ENCODE measurements around the gene FBLN2.

Gene FBLN2

DNA sequence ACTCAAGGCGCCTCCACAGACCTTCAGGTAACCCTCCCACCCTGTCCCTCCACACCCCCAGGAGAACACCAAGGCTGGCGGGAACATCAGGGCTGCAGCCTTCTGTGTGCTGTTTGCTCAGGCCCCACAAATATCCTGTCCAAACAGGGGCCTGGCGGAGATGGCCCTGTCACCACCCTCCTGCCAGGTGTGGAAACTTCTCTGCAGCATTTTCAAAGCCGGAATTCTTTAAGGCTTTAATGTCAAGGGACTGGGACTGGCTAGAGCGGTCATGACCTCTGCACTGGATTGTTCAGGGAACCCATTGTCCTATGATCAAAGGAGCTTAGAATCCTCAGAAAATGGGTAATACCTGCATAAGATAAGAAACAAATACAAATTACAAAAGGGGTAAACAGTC lies 46.6 kb downstream of the FBLN2 start:
- no peak for TF ChIP-seq TEAD4 (IDR thresholded peaks at IDR 0.05)
- no peak for TF ChIP-seq EP300 (IDR thresholded peaks at IDR 0.05; ENCODE audit: borderline replicate concordance)
- TF ChIP-seq CEBPB (IDR thresholded peaks at IDR 0.05) = no peak
- TF ChIP-seq FOXM1 (IDR thresholded peaks at IDR 0.05; ENCODE audit: borderline replicate concordance, low read depth) = no peak
- TF ChIP-seq, protein P1, sequence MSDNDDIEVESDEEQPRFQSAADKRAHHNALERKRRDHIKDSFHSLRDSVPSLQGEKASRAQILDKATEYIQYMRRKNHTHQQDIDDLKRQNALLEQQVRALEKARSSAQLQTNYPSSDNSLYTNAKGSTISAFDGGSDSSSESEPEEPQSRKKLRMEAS (IDR thresholded peaks at IDR 0.05) = no peak
- no peak for TF ChIP-seq RAD21 (IDR thresholded peaks at IDR 0.05; ENCODE audit: low read depth)
- TF ChIP-seq EGR1 (IDR thresholded peaks at IDR 0.05) = no peak
- TF ChIP-seq NFIC (IDR thresholded peaks at IDR 0.05) = no peak
- TF ChIP-seq CREB1 (IDR thresholded peaks at IDR 0.05; ENCODE audit: low read depth) = no peak
- no peak for TF ChIP-seq USF1 (IDR thresholded peaks at IDR 0.05)
- no peak for TF ChIP-seq ZBTB7A (IDR thresholded peaks at IDR 0.05; ENCODE audit: low read depth)
- no peak for TF ChIP-seq REST (IDR thresholded peaks at IDR 0.05; ENCODE audit: low read depth)
- TF ChIP-seq TAF1 (IDR thresholded peaks at IDR 0.05; ENCODE audit: low read depth) = no peak
- TF ChIP-seq YY1 (IDR thresholded peaks at IDR 0.05; ENCODE audit: low read depth) = no peak
- TF ChIP-seq TCF12 (IDR thresholded peaks at IDR 0.05; ENCODE audit: low read depth) = no peak

DNA sequence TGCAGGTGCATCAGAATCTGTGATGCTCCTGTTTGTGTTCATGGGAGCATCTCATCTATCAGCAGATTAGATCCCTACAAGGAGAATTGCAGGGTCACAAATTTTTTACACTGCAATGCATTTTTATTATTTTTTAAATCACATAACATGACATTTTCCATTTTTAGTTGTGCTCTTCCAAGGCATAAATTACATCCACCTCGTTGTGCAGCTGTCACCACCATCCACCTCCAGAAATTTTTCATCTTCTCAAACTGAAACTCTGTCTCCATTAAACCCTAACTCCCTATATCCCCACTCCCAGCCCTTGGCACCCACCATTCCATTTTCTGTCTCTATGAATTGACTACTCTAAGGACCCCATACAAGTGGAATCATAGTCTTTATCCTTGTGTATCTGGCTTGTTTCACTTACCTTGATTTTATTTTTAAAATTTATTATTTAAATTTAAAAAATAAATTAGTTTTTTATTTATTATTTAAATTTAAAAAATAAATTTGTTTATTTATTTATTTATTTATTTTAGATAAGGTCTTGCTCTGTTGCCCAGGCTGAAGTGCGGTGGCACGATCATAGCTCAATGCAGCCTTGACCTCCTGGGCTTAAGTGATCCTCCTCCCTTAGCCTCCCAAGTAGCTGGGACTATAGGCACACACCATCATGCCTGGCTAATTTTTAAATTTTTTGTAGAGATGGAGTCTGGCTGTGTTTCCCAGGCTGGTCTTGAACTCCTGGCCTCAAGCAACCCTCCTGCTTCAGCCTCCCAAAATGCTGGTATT lies 47.7 kb downstream of the FBLN2 start:
- TF ChIP-seq RAD21 (IDR thresholded peaks at IDR 0.05; ENCODE audit: low read depth) = no peak
- TF ChIP-seq CREB1 (IDR thresholded peaks at IDR 0.05; ENCODE audit: low read depth) = no peak
- no peak for TF ChIP-seq REST (IDR thresholded peaks at IDR 0.05; ENCODE audit: low read depth)
- no peak for TF ChIP-seq CEBPB (IDR thresholded peaks at IDR 0.05)
- no peak for TF ChIP-seq NFIC (IDR thresholded peaks at IDR 0.05)
- TF ChIP-seq TAF1 (IDR thresholded peaks at IDR 0.05; ENCODE audit: low read depth) = no peak
- no peak for TF ChIP-seq EP300 (IDR thresholded peaks at IDR 0.05; ENCODE audit: borderline replicate concordance)
- no peak for TF ChIP-seq YY1 (IDR thresholded peaks at IDR 0.05; ENCODE audit: low read depth)
- no peak for TF ChIP-seq ZBTB7A (IDR thresholded peaks at IDR 0.05; ENCODE audit: low read depth)
- TF ChIP-seq TEAD4 (IDR thresholded peaks at IDR 0.05) = no peak
- no peak for TF ChIP-seq TCF12 (IDR thresholded peaks at IDR 0.05; ENCODE audit: low read depth)
- no peak for TF ChIP-seq USF1 (IDR thresholded peaks at IDR 0.05)
- TF ChIP-seq, protein P1 (IDR thresholded peaks at IDR 0.05) = no peak
- TF ChIP-seq FOXM1 (IDR thresholded peaks at IDR 0.05; ENCODE audit: borderline replicate concordance, low read depth) = no peak
- TF ChIP-seq EGR1 (IDR thresholded peaks at IDR 0.05) = no peak

DNA sequence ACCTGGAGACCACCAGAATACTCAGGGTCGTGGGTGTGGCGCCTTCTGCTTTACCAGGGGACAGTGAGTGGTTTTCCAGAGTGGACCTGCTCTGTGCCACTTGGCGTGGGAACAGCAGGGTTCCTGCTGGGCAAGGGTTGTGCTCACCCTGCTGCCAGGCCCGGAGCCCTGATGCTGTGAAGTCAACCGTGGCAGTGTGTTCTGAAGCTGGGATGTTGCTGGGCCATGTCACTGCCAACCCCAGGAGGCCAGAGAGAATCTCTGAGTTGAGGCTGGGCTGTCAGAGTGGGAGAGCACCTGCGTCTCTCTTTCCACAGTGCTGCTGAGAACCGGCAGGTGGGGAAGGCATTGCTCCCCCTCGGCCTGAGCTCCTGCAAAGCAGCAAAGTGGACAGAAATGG lies 48.7 kb downstream of the FBLN2 start:
- no peak for TF ChIP-seq TAF1 (IDR thresholded peaks at IDR 0.05; ENCODE audit: low read depth)
- TF ChIP-seq, protein P1 (IDR thresholded peaks at IDR 0.05) = no peak
- no peak for TF ChIP-seq EGR1 (IDR thresholded peaks at IDR 0.05)
- no peak for TF ChIP-seq USF1 (IDR thresholded peaks at IDR 0.05)
- no peak for TF ChIP-seq EP300 (IDR thresholded peaks at IDR 0.05; ENCODE audit: borderline replicate concordance)
- no peak for TF ChIP-seq NFIC (IDR thresholded peaks at IDR 0.05)
- no peak for TF ChIP-seq TEAD4 (IDR thresholded peaks at IDR 0.05)
- no peak for TF ChIP-seq TCF12 (IDR thresholded peaks at IDR 0.05; ENCODE audit: low read depth)
- TF ChIP-seq ZBTB7A (IDR thresholded peaks at IDR 0.05; ENCODE audit: low read depth) = no peak
- TF ChIP-seq RAD21 (IDR thresholded peaks at IDR 0.05; ENCODE audit: low read depth) = no peak
- no peak for TF ChIP-seq FOXM1 (IDR thresholded peaks at IDR 0.05; ENCODE audit: borderline replicate concordance, low read depth)
- TF ChIP-seq YY1 (IDR thresholded peaks at IDR 0.05; ENCODE audit: low read depth) = no peak
- no peak for TF ChIP-seq CREB1 (IDR thresholded peaks at IDR 0.05; ENCODE audit: low read depth)
- TF ChIP-seq CEBPB (IDR thresholded peaks at IDR 0.05) = no peak

DNA sequence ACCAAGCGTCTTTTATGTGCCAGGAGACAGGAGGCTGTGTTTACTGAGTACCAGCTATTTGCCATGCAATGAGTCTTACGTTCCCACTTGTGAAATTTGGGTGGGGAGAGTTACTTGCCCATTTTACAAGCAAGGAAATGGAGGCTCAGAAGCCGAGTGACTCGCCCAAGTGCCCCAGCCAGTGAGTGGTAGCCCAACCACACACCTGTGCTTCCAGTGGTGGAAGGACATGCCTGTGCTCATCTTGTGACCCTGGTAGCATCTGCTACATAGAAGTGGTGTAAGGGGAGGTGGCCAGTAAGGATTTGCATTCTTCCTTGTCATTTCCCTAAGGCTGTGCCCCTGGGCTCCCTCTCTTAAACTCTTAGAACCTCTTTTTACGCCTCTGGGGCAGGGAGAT lies 49.3 kb downstream of the FBLN2 start:
- no peak for TF ChIP-seq ZBTB7A (IDR thresholded peaks at IDR 0.05; ENCODE audit: low read depth)
- TF ChIP-seq YY1 (IDR thresholded peaks at IDR 0.05; ENCODE audit: low read depth) = no peak
- no peak for TF ChIP-seq REST (IDR thresholded peaks at IDR 0.05; ENCODE audit: low read depth)
- no peak for TF ChIP-seq CEBPB (IDR thresholded peaks at IDR 0.05)
- no peak for TF ChIP-seq EP300 (IDR thresholded peaks at IDR 0.05; ENCODE audit: borderline replicate concordance)
- TF ChIP-seq TAF1 (IDR thresholded peaks at IDR 0.05; ENCODE audit: low read depth) = no peak
- no peak for TF ChIP-seq TCF12 (IDR thresholded peaks at IDR 0.05; ENCODE audit: low read depth)
